Liver (tissue), 9 donors: ENCODE data around the gene RBM20. TPM values are rescaled to one million over a fixed set of nuclear protein-coding genes. Genes with fewer than 3 reads are reported as not detected.
A peak's percentile ranks its signal among the peaks of the same experiment; 100 is the strongest.

ENCODE experiments used
- DNase-seq: peaks from one replicate; pipeline ENCODE4 v3.0.0-alpha.2; 2017; ENCODE audit warnings: low spot score
- H3K27ac ChIP-seq, 2 donors: one replicate each; pipeline ENCODE4 v1.7.0; 2013; ENCODE audit warnings: inconsistent platforms in 2 of 2, low read length in 2 of 2, control low read depth in 1 of 2, low read depth in 1 of 2, mild to moderate bottlenecking in 1 of 2
- H3K27me3 ChIP-seq, 4 donors: one replicate each; pipeline versions ENCODE4 v1.6.1 to v1.7.0; 2013; ENCODE audit warnings: low read length in 3 of 4, inconsistent platforms in 1 of 4, mild to moderate bottlenecking in 1 of 4, moderate library complexity in 1 of 4; ENCODE audit not compliant: control insufficient read depth in 4 of 4, insufficient read depth in 4 of 4
- H3K36me3 ChIP-seq, 4 donors: one replicate each; pipeline versions ENCODE4 v1.6.1 to v1.7.0; 2013; ENCODE audit warnings: low read length in 3 of 4, mild to moderate bottlenecking in 3 of 4, low read depth in 1 of 4, moderate library complexity in 1 of 4; ENCODE audit not compliant: control insufficient read depth in 4 of 4, insufficient read depth in 3 of 4
- H3K4me1 ChIP-seq, 4 donors: one replicate each; pipeline versions ENCODE4 v1.6.1 to v1.7.0; 2013; ENCODE audit warnings: low read length in 3 of 4, mild to moderate bottlenecking in 3 of 4, moderate library complexity in 1 of 4; ENCODE audit not compliant: control insufficient read depth in 4 of 4, insufficient read depth in 4 of 4
- H3K4me3 ChIP-seq, 3 donors: one replicate each; pipeline versions ENCODE4 v1.6.1 to v1.7.0; 2013; ENCODE audit warnings: low read length in 3 of 3, control low read depth in 1 of 3, low read depth in 1 of 3, mild to moderate bottlenecking in 1 of 3
- H3K9ac ChIP-seq, 2 donors: one replicate each; pipeline ENCODE4 v1.7.0; 2013; ENCODE audit warnings: low read length in 2 of 2, mild to moderate bottlenecking in 2 of 2, moderate library complexity in 2 of 2, control low read depth in 1 of 2, low read depth in 1 of 2
- H3K9me3 ChIP-seq, 4 donors: one replicate each; pipeline versions ENCODE4 v1.6.1 to v1.7.0; 2013; ENCODE audit warnings: low read length in 3 of 4; ENCODE audit not compliant: control insufficient read depth in 4 of 4
- CTCF ChIP-seq: fragments of 150-350 bp; IDR thresholded peaks from 2 replicates; pipeline ENCODE4 v1.5.1; 2017; ENCODE audit warnings: improper control_type of control experiment, low read depth, low read length; ENCODE audit not compliant: missing input control
- FOXA1 ChIP-seq: IDR thresholded peaks from 2 replicates; pipeline ENCODE4 v1.6.1; 2016; ENCODE audit warnings: antibody characterized with exemption
- FOXA2 ChIP-seq: IDR thresholded peaks from 2 replicates; pipeline ENCODE4 v1.6.1; 2016; ENCODE audit warnings: antibody characterized with exemption
- GABPA ChIP-seq, 2 donors: IDR thresholded peaks in 1 of 2; conservative IDR thresholded peaks in 1 of 2; 2 replicates each; pipeline ENCODE4 v1.6.1; 2016; ENCODE audit warnings: antibody characterized with exemption in 2 of 2, mild to moderate bottlenecking in 1 of 2, moderate library complexity in 1 of 2
- HNF4A ChIP-seq, 2 donors: conservative IDR thresholded peaks; 2 replicates each; pipeline ENCODE4 v1.6.1; 2016; ENCODE audit warnings: antibody characterized with exemption in 2 of 2, mild to moderate bottlenecking in 2 of 2
- HNF4G ChIP-seq: IDR thresholded peaks from 2 replicates; pipeline ENCODE4 v1.6.1; 2016; ENCODE audit warnings: antibody characterized with exemption
- MAX ChIP-seq: IDR thresholded peaks from 2 replicates; pipeline ENCODE4 v1.6.1; 2016; ENCODE audit warnings: antibody characterized with exemption
- RAD21 ChIP-seq, 2 donors: IDR thresholded peaks; 2 replicates each; pipeline ENCODE4 v1.6.1; 2016; ENCODE audit warnings: antibody characterized with exemption in 2 of 2, mild to moderate bottlenecking in 2 of 2
- REST ChIP-seq: IDR thresholded peaks from 2 replicates; pipeline ENCODE4 v1.6.1; 2016; ENCODE audit warnings: antibody characterized with exemption, mild to moderate bottlenecking
- RXRA ChIP-seq, 2 donors: IDR thresholded peaks; 2 replicates each; pipeline ENCODE4 v1.6.1; 2017 to 2018; ENCODE audit warnings: antibody characterized with exemption in 2 of 2, mild to moderate bottlenecking in 1 of 2
- SP1 ChIP-seq: IDR thresholded peaks from 2 replicates; pipeline ENCODE4 v1.6.1; 2018; ENCODE audit warnings: antibody characterized with exemption, mild to moderate bottlenecking
- TAF1 ChIP-seq: conservative IDR thresholded peaks from 2 replicates; pipeline ENCODE4 v1.6.1; 2016; ENCODE audit warnings: antibody characterized with exemption, mild to moderate bottlenecking
- WGBS: extraction: QIAGEN DNeasy Blood & Tissue Kit; methylation state at CpG from one replicate; pipeline ENCODE4 v1.1.7; 2013; 5-methylcytosine and 5-hydroxymethylcytosine counted together
- polyA plus RNA-seq, 2 donors: library from polyadenylated mRNA; stranded (reverse) in 1 of 2; unstranded in 1 of 2; fragments of 200-250 nt in 1 of 2; fragments of >200 nt in 1 of 2; fragmentation: Nextera tagmentation in 1 of 2; extraction: Ambion mirVana in 1 of 2; gene quantifications; one replicate each; pipeline versions ENCODE4 v1.2.1 to v1.2.3, GENCODE V29; 2013 to 2015
- total RNA-seq, 2 donors: library from RNA; depleted of rRNA; stranded (reverse); fragments of >200 nt; gene quantifications; one replicate each; pipeline ENCODE4 v1.2.3, GENCODE V29; 2014
- donor health status: healthy.
- donor health status: healthy.
- donor health status: healthy.
- donor health status: healthy.
- donor health status: healthy.

Gene RBM20
- total and polyA plus RNA-seq, 4 donors: 0.03 to 0.08 (median 0.05) TPM; not detected in 1

- H3K9ac ChIP-seq: peak overlapping the region; percentile 52 to 79
- peak overlapping the region; percentile 55 to 87 (median 76) for H3K4me3 ChIP-seq
- peaks cover 0 to 4% (median 2%) of the 10 kb centered on the region in 4 donors for H3K4me1 ChIP-seq
- no peaks in the 10 kb centered on the region for H3K9me3 ChIP-seq
- no peaks in the 10 kb centered on the region for H3K36me3 ChIP-seq
- 3% methylated on average over 12 of the region's 12 CpGs for WGBS
- H3K27ac ChIP-seq: peak overlapping the region; percentile 88
- no peak for TF ChIP-seq SP1
- TF ChIP-seq RXRA (IDR thresholded peaks at IDR 0.05): no peak
- no peak for TF ChIP-seq CTCF
- TF ChIP-seq HNF4G: no peak
- TF ChIP-seq MAX: no peak
- TF ChIP-seq HNF4A (conservative IDR thresholded peaks at IDR 0.05): no peak
- TF ChIP-seq FOXA2: no peak
- DNase-seq: no peak
- no peaks in the 10 kb centered on the region for H3K27me3 ChIP-seq
These were observed 28.4 kb downstream of the RBM20 start for GRCh38 chr10:110672580-110672919.

GRCh38 chr10:110676016-110676415 is 31.9 kb downstream of the RBM20 start:
- H3K9me3 ChIP-seq: no peaks in the 10 kb centered on the region
- no peak overlapping the region for H3K9ac ChIP-seq
- DNase-seq: no peak
- H3K27me3 ChIP-seq: no peaks in the 10 kb centered on the region
- H3K36me3 ChIP-seq: no peaks in the 10 kb centered on the region
- H3K4me1 ChIP-seq: peaks cover 0 to 4% (median 2%) of the 10 kb centered on the region in 4 donors
- no peak overlapping the region for H3K4me3 ChIP-seq
- TF ChIP-seq GABPA (IDR thresholded peaks at IDR 0.05 in 1 of 2, conservative IDR thresholded peaks at IDR 0.05 in 1 of 2) (no peak), CTCF (no peak), RXRA (IDR thresholded peaks at IDR 0.05) (no peak), FOXA1 (no peak), RAD21 (IDR thresholded peaks at IDR 0.05) (no peak), SP1 (no peak), REST (no peak), HNF4A (conservative IDR thresholded peaks at IDR 0.05) (no peak), TAF1 (no peak)
- no peak overlapping the region for H3K27ac ChIP-seq
- WGBS: 68% methylated on average over 6 of the region's 6 CpGs
